ENCODE results near the gene RAB36. TPM values are rescaled to one million over a fixed set of nuclear protein-coding genes. Genes with fewer than 3 reads are reported as not detected.

Gene RAB36
- total RNA-seq, 1 experiment from 2014 or later, result 4.1 TPM

- H3K4me1 ChIP-seq (ENCODE audit: control insufficient read depth, insufficient read depth, low read length), result no peaks in the 10 kb centered on the region
- no peak overlapping the region for H3K4me3 ChIP-seq (ENCODE audit: low read depth in 2 of 2, low read length in 2 of 2)
- BruUV-seq (replicated peaks), result no TSS peak
- ATAC-seq (no peak), DNase-seq (ENCODE audit: low read depth, low spot score) (no peak)
- intact Hi-C loops (cut with micrococcal nuclease; ENCODE audit: unreplicated experiment), result no loop called here
- H3K9me3 ChIP-seq (ENCODE audit: control insufficient read depth, insufficient read depth, low read depth, low read length), result no peaks in the 10 kb centered on the region
- no peak overlapping the region for H3K27ac ChIP-seq (ENCODE audit: low read length)
- CTCF ChIA-PET, result no interaction called here
- POLR2A ChIA-PET, result no interaction called here
- TF ChIP-seq REST (IDR thresholded peaks at IDR 0.05; ENCODE audit: insufficient read depth in 1 of 2, low read depth in 2 of 2, low read length in 1 of 2) (no peak), TCF7L2 (IDR thresholded peaks at IDR 0.05; ENCODE audit: low read depth, low read length) (no peak), POLR2AphosphoS5 (IDR thresholded peaks at IDR 0.05; ENCODE audit: low read depth, low read length) (no peak), CTCF (IDR thresholded peaks at IDR 0.05) (no peak), SIN3A (IDR thresholded peaks at IDR 0.05; ENCODE audit: borderline replicate concordance, insufficient read depth, low read depth, low read length) (no peak)
- in situ Hi-C loops (cut with HindIII; ENCODE audit: low pct_unique_long_range_greater_than_20kb, low sequenced_read_pairs), result no loop called here
- no peaks in the 10 kb centered on the region for H3K36me3 ChIP-seq (ENCODE audit: control insufficient read depth, insufficient read depth, low read length)
- no peaks in the 10 kb centered on the region for H3K27me3 ChIP-seq (ENCODE audit: control insufficient read depth, insufficient read depth, low read length)
Observed at GRCh38 chr22:23155143-23155542, 9.9 kb downstream of the RAB36 start.

- in situ Hi-C loops (cut with HindIII; ENCODE audit: low pct_unique_long_range_greater_than_20kb, low sequenced_read_pairs), result no loop called here
- H3K36me3 ChIP-seq (ENCODE audit: control insufficient read depth, insufficient read depth, low read length), result no peaks in the 10 kb centered on the region
- no peak overlapping the region for H3K4me3 ChIP-seq (ENCODE audit: low read depth in 2 of 2, low read length in 2 of 2)
- no peak for TF ChIP-seq SIN3A (IDR thresholded peaks at IDR 0.05; ENCODE audit: borderline replicate concordance, insufficient read depth, low read depth, low read length)
- no peak for TF ChIP-seq CTCF (IDR thresholded peaks at IDR 0.05)
- TF ChIP-seq POLR2AphosphoS5 (IDR thresholded peaks at IDR 0.05; ENCODE audit: low read depth, low read length), result no peak
- TF ChIP-seq TCF7L2 (IDR thresholded peaks at IDR 0.05; ENCODE audit: low read depth, low read length), result no peak
- no peak for TF ChIP-seq REST (IDR thresholded peaks at IDR 0.05; ENCODE audit: insufficient read depth in 1 of 2, low read depth in 2 of 2, low read length in 1 of 2)
- H3K27me3 ChIP-seq (ENCODE audit: control insufficient read depth, insufficient read depth, low read length), result no peaks in the 10 kb centered on the region
- intact Hi-C loops (cut with micrococcal nuclease; ENCODE audit: unreplicated experiment), result no loop called here
- no peaks in the 10 kb centered on the region for H3K9me3 ChIP-seq (ENCODE audit: control insufficient read depth, insufficient read depth, low read depth, low read length)
- ChIA-PET CTCF (no interaction called here), POLR2A (no interaction called here)
- ATAC-seq, result no peak
- BruUV-seq (replicated peaks), result no TSS peak
- H3K4me1 ChIP-seq (ENCODE audit: control insufficient read depth, insufficient read depth, low read length), result no peaks in the 10 kb centered on the region
- no peak overlapping the region for H3K27ac ChIP-seq (ENCODE audit: low read length)
- no peak for DNase-seq (ENCODE audit: low read depth, low spot score)
Observed at GRCh38 chr22:23155831-23156230, 10.6 kb downstream of the RAB36 start.

Data from Panc1 (cell line).